Hematopoietic multipotent progenitor cell (in vitro differentiated cells): ENCODE data around the gene MED13L. TPM values are rescaled to one million over a fixed set of nuclear protein-coding genes. Genes with fewer than 3 reads are reported as not detected.
A peak's percentile ranks its signal among the peaks of the same experiment; 100 is the strongest.

Experiments used
- DNase-seq, 3 donors: peaks; one replicate each; pipeline ENCODE4 v3.0.0-alpha.2; 2011 to 2015; ENCODE audit warnings: low read depth in 2 of 3, low spot score in 2 of 3
- total RNA-seq: library from RNA; depleted of rRNA; stranded (reverse); fragments of >200 nt; gene quantifications from one replicate; pipeline ENCODE4 v1.2.3, GENCODE V29; 2012

The MED13L gene
- total RNA-seq, 1 donor = 167 TPM

GRCh38 chr12:116216022-116216756, 61.3 kb downstream of the MED13L start:
- DNase-seq = no peak

GRCh38 chr12:116215023-116215422, 62.5 kb downstream of the MED13L start:
- DNase-seq = peak in 1 of 3 donors; percentile 12

GRCh38 chr12:116213885-116214527, 63.5 kb downstream of the MED13L start:
- DNase-seq = no peak

GRCh38 chr12:116213014-116213413, 64.5 kb downstream of the MED13L start:
- no peak for DNase-seq

- no peak for DNase-seq
Measured at GRCh38 chr12:116210762-116211161, 66.7 kb downstream of the MED13L start.

- no peak for DNase-seq
Measured at GRCh38 chr12:116210131-116210530, 67.4 kb downstream of the MED13L start.

- no peak for DNase-seq
Measured at GRCh38 chr12:116209503-116209902, 68.0 kb downstream of the MED13L start.

GRCh38 chr12:116207274-116207673, 70.2 kb downstream of the MED13L start:
- no peak for DNase-seq

GRCh38 chr12:116206828-116207227, 70.7 kb downstream of the MED13L start:
- DNase-seq = no peak

- no peak for DNase-seq
Measured at GRCh38 chr12:116204785-116205184, 72.7 kb downstream of the MED13L start.

- DNase-seq = no peak
Measured at GRCh38 chr12:116204169-116204568, 73.3 kb downstream of the MED13L start.

GRCh38 chr12:116202940-116203339, 74.6 kb downstream of the MED13L start:
- DNase-seq = no peak

GRCh38 chr12:116202433-116202832, 75.1 kb downstream of the MED13L start:
- no peak for DNase-seq

GRCh38 chr12:116201908-116202307, 75.6 kb downstream of the MED13L start:
- no peak for DNase-seq

GRCh38 chr12:116201359-116201758, 76.1 kb downstream of the MED13L start:
- DNase-seq = no peak

- no peak for DNase-seq
Measured at GRCh38 chr12:116200812-116201211, 76.7 kb downstream of the MED13L start.

GRCh38 chr12:116199160-116199706, 78.3 kb downstream of the MED13L start:
- no peak for DNase-seq

GRCh38 chr12:116196752-116197718, 80.5 kb downstream of the MED13L start:
- peak in 2 of 3 donors; percentile 49 to 56 for DNase-seq

- DNase-seq = no peak
Measured at GRCh38 chr12:116196226-116196625, 81.3 kb downstream of the MED13L start.

GRCh38 chr12:116194935-116195431, 82.5 kb downstream of the MED13L start:
- peak; percentile 13 to 75 (median 66) for DNase-seq

GRCh38 chr12:116189692-116190091, 87.8 kb downstream of the MED13L start:
- no peak for DNase-seq
